Prostate gland (tissue), 2 donors: ENCODE measurements around the gene ADM2.

Experiments
- CTCF ChIP-seq, 4 experiments: fragments of 200-600 bp in 2 of 4; fragments of 450-650 bp in 2 of 4; sonication (generic) in 2 of 4; IDR thresholded peaks; 1 replicate in 3 of 4; 2 replicates in 1 of 4; pipeline ENCODE4 v1.5.1; 2016 to 2019; ENCODE audit warnings: antibody characterized with exemption in 4 of 4, mild to moderate bottlenecking in 2 of 4, moderate library complexity in 2 of 4
- POLR2A ChIP-seq: fragments of 450-650 bp; IDR thresholded peaks from one replicate; pipeline ENCODE4 v1.6.1; 2016; ENCODE audit warnings: antibody characterized with exemption, mild to moderate bottlenecking
- POLR2AphosphoS5 ChIP-seq: sonication (generic); formaldehyde crosslinking; IDR thresholded peaks from one replicate; pipeline ENCODE4 v1.6.1; 2017; ENCODE audit warnings: antibody characterized with exemption

- TF ChIP-seq POLR2AphosphoS5: no peak
- TF ChIP-seq CTCF (IDR thresholded peaks at IDR 0.05): no peak
- TF ChIP-seq POLR2A: no peak
Observed at GRCh38 chr22:50481045-50481439, 301 bp upstream of the ADM2 start.
